H1 (cell line): ENCODE results near the gene TACR2.

Experiments used
- POLR2A ChIP-seq, 2 experiments: IDR thresholded peaks; 1 replicate in 1 of 2; 2 replicates in 1 of 2; pipeline ENCODE4 v1.6.1; 2011; ENCODE audit warnings: low read depth in 2 of 2, low read length in 2 of 2, mild to moderate bottlenecking in 2 of 2; ENCODE audit errors: control extremely low read depth in 1 of 2
- TF ChIP-seq, protein P1 (sequence below), 3 experiments: IDR thresholded peaks; 1 replicate in 2 of 3; 2 replicates in 1 of 3; pipeline versions ENCODE4 v1.5.1 to v1.6.1; 2011; ENCODE audit warnings: low read length in 3 of 3, mild to moderate bottlenecking in 3 of 3, inconsistent platforms in 2 of 3, low read depth in 1 of 3, moderate library complexity in 1 of 3; ENCODE audit not compliant: insufficient read depth in 1 of 3; ENCODE audit errors: control extremely low read depth in 1 of 3

DNA sequence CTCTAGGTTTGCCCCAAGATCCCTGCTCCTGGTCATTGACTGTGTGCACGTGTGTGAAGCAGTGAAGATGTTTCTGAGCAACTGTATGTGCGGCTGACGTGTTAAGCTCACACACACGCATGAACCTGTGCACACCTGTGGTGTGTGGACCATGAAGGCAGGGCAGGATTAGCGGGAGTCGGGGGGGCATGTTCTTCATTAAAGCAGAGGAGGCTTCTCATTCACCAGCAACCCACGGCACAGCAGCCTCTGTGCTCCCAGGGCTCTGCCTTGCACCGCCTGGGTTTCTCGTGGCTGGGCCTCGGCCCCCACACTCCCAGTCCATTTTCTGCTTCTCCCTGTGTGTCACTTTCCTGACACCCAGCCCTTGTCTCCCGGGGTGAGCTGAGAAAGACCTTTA is 824 bp upstream of the TACR2 start:
- no peak for TF ChIP-seq POLR2A (IDR thresholded peaks at IDR 0.05; ENCODE audit: control extremely low read depth in 1 of 2, low read depth in 2 of 2, low read length in 2 of 2)
- TF ChIP-seq, protein P1, sequence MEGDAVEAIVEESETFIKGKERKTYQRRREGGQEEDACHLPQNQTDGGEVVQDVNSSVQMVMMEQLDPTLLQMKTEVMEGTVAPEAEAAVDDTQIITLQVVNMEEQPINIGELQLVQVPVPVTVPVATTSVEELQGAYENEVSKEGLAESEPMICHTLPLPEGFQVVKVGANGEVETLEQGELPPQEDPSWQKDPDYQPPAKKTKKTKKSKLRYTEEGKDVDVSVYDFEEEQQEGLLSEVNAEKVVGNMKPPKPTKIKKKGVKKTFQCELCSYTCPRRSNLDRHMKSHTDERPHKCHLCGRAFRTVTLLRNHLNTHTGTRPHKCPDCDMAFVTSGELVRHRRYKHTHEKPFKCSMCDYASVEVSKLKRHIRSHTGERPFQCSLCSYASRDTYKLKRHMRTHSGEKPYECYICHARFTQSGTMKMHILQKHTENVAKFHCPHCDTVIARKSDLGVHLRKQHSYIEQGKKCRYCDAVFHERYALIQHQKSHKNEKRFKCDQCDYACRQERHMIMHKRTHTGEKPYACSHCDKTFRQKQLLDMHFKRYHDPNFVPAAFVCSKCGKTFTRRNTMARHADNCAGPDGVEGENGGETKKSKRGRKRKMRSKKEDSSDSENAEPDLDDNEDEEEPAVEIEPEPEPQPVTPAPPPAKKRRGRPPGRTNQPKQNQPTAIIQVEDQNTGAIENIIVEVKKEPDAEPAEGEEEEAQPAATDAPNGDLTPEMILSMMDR (IDR thresholded peaks at IDR 0.05; ENCODE audit: control extremely low read depth in 1 of 3, insufficient read depth in 1 of 3, low read depth in 1 of 3, low read length in 3 of 3) = no peak
